Hematopoietic multipotent progenitor cell treated with erythropoietin and hydrocortisone succinate and interleukin-3 and kit ligand, for 4 days (in vitro differentiated cells): Measurements from ENCODE around the gene SDCCAG8.
A peak's percentile ranks its signal among the peaks of the same experiment; 100 is the strongest.

Experiments
- DNase-seq: peaks from one replicate; pipeline ENCODE4 v3.0.0-alpha.2; 2015

SDCCAG8 gene

DNA sequence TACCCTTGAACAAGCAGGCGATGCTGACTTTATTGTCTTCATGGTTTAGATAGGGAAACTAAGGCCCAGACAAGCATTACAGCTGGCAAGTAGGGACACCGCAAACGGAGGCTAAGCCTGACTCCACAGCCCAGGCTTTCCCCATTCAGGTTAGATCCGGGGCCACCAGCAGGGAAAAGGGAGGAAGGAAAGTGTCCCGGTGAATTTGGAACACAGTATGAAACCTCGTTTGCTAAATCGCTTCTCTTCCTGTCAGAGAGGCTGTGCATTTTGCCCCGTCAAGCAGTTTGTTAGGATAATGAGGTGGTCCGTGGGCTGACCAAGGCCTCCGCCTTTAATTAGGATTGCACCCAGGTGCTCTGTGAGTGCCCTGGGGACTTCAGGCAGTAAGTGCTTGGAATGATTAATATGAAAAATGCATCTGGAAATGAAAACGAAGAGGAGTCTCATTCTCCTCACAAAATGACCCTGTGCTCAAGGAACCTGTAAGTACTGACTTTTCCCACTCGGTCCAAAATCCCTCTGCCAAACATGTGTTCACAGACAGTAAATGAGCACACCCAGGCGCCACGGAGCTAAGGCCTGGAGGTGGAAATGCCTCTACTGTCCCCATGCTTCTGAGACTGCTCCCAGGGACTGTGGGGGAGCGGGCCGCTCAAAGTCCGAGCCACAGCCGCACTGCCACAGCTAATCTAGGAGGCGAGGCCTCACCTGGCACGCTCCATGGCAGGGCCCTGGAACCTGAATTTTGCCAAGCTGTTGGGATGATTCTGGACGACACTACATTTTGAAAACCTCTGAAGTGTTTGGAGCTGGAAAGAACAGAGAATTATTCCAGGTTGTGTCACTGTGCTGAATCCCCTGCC lies 234.1 kb downstream of the SDCCAG8 start:
- DNase-seq = no peak

DNA sequence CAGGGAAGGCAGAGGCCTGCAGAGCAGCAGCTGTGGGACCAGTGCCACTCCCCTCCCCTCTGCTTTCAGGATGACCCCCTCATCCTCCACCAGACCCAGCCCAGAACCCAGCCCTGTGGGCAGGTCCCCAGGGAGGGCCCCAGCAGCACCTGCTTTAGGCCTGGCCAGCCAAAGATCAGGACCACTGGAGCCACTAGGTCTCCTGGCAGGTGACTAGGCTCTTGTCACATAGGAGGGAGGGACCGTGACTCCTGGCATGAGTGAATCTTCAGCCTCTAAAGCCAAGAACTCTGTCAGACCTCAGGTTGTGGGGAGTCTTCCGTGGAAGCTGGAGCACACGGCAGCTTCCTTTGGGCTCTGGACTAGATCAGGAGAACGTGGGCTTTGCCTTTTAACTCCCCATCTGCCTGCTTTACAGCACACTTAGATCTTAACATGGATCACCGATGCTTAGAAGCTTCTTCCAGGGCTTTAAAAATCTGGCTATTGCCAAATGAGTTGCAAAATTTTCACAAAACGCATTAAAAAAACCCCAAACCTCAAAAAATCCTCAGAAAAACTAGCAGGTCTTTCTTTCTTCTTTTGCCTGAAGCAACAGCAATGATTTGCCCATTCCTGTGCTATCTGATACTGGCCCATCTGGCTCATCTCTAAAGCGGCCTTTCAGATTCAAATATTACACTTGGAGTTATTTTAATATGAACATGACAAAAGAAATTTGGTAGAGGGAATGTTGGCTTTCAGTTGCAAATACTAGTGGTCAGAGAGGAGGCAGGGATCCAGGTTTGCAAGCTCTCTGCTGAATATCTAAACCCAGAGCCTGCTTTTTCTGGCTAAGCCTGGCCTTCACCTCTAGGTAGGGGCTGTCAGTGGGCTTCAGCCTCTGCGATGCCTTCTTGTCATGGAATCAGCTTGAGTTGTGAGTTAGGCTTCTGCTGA lies 235.2 kb downstream of the SDCCAG8 start:
- DNase-seq = no peak

DNA sequence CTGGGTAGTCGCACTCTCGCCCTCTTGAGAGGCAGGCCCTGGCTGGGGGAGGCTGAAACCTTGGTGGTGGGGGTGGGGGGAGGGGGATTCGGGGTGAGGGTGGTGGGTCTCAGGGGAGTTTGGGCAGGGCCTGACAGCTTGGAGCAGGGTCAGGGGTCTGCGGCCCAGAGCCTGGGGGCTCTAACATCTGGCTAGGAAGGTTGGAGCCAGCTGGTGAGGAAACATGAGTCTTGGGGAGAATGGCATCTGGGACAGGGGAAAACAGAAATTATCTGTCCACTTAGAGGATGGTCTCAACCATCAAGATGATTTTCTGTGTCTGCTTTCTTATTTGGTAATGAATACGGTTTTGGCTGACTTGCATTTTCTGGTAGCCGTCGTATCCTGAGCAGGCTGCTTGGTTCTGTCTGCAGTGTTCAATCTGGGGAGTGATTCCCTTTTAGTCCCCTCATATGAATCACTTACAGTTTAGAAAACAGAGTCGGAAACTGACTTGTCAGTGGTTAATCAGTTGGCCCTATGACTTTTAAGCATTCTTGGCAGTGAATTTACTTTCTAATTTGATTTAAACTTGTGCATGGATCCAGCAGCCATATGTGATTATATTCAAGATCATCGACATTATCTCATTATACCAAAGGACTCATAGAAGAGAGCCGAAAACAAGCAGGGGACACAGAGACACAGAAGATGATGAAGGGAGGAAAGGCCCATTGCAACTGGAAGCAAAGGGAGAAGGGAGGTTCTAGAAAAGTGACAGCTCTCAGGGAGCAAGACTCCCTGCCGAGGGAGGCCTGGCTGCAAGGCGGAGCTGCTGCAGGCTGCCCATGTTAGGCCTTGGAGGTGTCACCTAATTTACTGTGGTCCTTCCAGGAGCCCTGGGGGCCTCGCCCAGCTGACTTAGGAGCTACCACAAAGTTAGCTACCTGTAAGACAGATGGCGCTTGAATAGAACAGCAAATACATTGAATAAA lies 237.6 kb downstream of the SDCCAG8 start:
- DNase-seq = no peak

DNA sequence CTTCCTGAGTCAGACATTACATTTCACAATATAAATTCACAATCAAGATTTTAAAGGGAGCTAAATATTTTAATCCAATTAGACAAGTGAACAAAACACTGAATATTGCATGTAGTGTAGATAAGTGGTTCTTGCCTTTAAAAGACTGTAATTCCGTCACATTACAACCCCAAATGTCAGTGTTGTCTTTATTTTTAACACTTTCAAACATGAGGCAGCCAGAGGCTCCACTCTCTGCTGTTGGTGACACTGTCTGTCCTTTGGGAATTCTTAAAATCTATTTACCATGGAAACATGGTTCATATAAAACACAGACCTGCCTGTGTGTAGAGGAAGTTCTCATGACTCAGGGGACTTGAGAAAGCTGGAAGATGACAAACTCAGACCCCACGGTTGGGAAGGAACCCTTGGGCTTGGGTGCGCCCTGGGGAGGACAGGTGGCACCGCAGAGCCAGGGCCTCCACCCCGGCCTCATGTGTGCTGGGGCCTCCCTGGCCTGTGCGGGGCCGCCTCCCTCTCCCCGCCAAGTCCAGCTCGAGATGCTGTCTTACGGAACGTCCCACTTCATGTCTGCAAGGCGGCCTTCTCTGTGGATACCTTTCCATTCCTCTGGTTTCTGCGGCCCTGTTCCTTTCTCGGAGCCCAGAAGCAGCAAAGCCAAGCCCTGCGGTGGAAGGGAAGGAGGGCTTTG lies 239.0 kb downstream of the SDCCAG8 start:
- DNase-seq = no peak

DNA sequence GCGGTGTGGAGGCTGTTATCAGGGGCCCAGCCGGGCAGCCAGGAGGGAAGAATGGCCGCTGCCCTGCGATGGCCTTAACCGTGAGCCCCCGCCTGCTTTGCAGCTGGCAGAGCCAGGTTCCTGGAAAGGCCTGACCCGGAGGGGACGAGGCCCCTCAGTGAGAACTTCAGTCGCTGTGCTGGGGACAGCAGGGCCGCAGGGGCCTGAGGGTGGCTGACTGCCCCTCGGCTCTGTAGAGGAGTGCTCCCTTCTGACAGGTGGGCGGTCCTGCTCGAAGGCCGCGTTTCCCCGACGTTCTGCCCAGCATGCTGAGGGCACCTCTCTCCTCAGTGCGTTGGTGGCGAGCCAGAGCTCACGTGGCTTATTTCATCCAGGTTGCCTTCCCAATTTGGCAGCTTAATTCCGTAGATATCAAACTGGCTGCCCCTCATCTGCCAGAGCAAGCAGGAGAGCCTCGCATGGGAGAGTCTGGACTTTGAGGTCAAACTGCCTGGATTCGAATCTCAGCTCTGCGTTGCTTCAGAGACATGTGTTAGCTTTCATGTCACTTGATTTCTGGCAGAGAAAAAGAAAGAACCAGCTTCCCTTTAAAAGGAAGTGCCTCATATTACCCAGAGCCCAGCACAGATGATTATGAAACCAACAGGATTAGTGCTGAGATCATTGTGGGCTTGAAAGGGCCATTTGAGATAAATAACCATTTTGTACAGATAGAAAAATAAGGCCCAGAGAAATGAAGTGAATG lies 239.8 kb downstream of the SDCCAG8 start:
- peak; percentile 88 for DNase-seq

DNA sequence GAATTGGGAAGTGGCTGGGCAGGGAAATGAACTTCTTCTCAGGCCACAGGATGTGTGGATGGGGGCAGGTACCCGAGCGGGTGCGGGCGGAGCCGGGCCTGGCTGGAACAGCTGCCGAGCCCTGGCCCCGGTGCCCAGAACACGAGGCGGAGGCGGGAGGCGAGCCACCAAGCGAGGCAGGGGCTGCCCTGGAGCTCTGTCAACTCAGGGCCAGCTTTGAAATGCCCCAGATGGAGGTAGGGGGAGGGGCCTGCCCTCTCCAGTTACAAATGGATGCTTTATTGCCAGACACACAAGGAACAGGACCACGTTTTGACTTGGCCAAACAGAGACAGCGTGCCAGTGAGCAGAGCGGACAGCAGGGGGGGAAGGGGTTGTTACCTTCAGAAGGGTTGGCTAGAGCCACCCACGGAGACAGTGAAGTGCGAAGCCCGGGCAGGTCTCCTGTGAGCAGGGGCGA lies 240.4 kb downstream of the SDCCAG8 start:
- DNase-seq = no peak

DNA sequence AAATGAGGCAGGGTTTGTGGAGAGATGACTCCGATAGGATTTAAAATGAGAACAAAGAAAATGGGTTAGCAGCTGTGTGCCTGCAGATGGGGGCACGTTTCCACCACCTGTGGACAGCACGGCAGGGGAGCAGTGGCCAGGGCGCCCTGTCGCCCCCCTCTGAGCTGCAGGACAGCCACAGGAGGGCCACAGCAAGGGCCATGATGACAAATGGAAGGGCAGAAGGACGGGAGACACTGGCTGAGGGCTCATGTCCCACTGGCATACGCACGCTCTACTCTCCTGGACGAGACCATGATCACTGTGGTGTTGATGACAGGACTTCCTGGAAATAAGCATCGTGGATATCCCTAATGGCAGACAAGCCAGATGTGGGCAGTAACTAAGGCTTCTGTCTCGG lies 241.0 kb downstream of the SDCCAG8 start:
- no peak for DNase-seq

DNA sequence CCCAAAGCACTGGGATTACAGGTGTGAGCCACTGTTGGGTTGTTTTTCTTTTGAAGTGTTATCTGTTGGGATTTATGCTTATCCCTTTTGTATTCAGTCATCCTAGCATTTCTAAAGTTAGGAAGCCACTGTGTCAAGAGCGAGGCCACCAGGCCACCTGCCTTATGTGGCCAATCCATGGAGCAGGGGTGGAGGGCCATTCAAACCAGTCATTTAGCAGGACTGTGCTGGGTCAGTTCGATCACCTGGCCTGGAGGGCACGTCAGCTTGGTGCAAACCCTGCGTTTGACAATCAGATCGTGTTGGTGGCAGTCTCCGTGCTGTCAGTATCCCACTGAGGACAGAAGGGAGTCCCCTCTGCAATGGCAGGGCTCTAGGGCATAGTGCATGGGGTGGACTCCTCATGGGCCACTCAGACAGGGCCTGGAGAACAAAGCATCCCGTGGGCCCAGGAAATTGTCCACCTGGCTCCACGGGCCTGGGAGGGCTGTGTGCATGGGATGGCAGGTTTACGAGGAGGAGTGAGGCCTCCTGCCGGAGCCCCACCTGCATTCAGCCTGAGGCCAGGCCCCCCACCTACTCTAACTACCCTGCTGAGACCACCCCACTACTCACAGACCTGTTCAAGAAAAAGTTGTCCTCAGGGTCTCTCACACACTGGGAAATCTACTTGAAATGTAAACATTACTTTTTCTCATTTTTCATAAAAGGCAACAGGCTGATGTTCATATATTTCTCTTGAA lies 242.3 kb downstream of the SDCCAG8 start:
- DNase-seq = no peak

DNA sequence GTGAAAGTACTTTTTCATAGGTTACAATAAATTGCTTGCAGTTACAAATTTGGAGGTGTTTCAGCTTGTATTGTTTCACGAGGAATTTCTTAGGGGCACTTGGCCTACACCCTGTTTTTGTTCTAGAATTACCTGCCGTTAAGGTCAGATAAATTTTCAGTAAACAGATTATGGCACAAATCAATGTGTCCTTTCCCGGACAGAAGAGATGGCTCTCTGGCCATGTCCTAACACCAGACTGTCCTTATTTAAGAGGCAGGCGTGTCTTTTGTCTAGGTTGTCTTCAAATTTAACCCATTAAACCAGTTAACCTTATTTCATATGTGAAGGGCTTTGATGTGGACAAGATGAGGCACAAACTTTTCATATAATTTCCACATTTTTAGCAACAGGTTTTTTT lies 243.4 kb downstream of the SDCCAG8 start:
- DNase-seq = no peak

DNA sequence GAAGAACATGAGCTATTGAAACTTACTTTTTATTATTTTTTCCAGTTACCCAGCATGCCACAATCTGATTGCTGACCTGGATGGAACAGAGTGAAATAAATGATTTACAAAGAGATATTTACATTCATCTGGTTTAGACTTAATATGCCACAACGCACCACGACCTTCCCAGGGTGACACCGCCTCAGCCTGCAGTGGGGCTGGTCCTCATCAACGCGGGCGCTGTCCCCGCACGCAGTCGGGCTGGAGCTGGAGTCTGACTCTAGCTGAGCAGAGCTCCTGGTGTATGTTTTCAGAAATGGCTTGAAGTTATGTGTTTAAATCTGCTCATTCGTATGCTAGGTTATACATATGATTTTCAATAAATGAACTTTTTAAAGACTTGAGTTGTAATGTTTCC lies 243.9 kb downstream of the SDCCAG8 start:
- no peak for DNase-seq

DNA sequence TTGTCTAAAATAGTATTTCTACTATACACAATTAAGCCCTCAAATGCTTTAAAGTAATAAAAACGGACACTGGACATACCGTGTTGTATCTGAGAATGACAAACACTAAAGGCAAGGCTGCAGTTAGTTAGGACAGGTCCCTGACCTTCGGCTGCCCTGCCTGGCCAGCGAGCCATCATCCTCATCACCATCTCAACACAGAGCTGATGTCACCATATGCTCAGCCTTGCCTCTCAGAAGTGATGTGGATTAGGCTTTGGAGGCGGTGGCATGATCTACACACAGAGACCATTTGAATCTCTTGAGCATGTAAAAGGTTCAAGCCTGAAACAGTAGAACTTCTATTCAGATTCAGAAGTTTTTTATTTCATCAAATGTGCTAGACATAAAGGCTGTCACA lies 244.7 kb downstream of the SDCCAG8 start:
- no peak for DNase-seq

DNA sequence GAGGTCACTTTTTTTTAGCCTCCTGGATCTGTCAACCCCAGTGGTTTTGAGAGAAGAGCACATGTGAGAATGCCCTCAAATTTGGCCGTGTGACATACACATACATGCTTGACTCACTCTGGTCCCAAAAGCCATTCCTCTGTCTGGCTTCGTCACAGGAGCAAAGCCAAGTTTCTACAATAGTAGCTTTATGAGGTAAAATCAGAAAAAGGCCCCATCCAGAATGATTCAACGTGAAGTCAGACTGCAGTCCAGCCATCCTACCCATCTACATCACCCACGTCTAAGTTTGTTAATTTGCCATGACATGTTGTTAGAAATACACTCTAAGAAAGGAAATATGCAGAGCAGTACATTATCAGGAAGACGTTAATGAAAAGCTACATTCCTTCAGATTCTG lies 245.2 kb downstream of the SDCCAG8 start:
- DNase-seq = no peak

DNA sequence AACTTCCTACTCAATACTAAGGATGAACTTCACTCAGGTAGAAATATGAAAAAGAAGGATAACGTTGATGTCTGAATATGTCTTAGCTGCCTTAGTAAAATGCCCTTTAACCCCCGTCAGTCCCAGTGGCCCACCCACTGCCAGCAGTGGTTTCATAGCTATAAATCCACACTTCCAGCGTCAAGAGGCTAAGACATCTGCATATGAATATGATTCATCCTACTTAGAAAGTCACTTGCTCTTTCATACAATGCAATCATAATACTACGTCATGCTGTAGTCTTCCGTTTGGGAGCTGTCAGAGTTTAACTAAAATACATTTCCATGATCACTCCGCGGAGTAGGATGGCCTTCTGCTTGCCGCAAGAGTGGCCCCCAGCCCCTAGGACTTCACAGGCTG lies 247.3 kb downstream of the SDCCAG8 start:
- no peak for DNase-seq

DNA sequence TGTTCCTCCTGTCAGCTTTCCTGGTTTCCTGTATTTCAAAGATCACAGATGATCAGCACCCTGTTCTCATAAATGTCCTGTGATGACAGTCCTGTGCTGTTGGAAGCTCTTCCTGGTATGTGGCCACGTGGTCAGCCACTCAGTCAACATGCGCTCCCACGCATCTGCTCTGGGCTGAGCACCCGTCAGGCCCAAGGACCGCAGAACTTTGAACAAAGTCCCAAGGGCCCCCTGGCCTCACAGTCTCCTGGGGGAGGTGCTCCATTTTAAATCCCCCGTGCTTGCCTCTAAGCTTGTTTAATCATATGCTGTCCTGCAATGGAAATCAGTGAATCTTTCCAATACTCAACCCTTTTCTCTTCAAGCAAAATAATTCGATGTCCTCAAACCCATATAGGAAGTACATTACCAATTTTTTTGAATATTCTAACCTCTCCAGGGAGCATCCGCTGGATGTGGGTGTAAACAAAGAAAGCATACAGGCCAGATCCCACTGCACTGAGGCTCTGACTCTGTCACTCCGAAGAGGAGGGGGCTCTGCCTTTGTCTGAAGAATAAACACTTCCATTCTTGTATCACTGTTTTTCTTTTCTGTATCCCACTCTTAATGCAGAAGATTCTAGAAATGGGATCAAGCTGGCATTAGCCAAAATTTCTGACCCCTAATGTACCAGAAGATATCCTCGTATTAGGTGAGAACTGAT lies 250.3 kb downstream of the SDCCAG8 start:
- no peak for DNase-seq

DNA sequence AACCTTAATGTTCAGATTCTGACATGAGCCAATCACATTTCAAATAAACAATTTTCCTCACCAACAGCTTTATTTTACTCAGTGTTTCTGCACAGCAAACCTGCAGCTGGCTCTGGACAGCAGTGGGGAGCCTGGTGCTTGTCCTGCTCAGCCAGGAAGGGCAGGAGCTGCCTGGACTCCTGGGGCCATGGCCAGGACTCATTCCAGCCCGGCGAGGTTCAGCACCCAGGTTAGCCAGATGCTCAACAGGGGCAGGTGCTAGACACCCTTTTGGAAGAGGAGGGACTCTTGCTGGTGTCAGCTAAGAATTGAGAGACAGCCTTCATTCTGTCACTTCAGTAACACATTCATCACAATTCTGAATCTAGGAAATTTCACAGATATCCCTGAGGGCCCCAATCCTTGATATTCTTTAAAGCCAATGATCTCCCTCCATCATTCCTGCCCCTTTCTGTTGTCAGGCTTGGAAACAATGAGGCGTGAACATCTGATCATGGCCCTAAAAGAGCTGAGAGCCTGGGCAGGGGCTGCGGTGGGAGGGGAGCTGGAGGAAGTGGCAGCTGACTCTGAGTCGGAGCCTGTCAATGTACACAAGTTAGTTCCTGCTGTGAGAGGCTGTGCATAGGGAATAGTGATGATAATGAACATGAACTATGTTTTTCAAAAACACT lies 251.3 kb downstream of the SDCCAG8 start:
- peak; percentile 50 for DNase-seq

DNA sequence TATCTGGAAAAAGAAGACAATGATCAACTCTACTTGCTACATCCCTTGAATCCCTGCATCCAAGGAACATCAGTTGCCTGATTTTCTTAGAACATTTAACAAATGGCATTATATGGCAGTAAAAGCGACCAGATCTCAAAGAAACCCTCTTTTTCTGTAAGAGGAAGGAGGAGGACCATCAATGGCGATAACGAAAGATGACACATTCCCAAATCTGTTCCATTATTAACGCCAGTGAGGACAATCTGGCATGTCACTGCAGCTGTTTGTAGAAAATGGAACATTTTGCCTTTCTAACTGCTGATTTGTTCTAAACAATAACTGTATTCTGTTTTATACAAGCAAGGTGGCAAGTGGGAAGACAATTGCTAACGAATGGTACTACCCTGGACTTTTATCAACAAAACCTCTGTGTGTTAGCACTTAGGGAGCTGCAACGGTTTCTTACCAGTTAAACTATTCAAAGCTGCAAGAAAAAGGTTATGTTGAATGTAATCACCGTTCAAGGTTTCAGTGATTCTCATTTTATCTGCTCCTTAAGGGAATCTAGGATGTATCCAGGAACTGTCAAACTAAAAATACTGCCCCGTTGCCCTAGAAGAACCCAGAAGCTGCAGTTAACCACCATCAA lies 251.9 kb downstream of the SDCCAG8 start:
- DNase-seq = no peak

DNA sequence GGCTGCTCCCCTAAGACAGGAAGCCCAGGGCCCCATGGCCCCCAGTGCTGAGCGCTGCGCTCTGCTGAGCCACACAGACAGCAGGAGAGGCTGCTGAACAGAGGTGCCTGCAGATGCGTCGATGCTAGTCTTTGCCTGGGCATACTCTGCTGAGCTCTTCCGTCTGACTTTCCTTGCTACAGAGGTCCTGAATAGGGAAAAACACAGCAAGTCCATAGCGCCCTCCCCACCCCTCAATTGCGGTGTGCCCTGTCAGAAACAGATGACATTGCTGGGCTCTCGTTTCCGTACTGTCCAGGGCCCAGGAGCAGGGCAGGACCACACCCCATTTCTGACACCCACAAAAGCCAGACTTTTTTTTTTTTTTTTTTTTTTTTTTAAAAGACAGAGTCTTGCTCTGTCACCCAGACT lies 252.5 kb downstream of the SDCCAG8 start:
- DNase-seq = peak; percentile 64

DNA sequence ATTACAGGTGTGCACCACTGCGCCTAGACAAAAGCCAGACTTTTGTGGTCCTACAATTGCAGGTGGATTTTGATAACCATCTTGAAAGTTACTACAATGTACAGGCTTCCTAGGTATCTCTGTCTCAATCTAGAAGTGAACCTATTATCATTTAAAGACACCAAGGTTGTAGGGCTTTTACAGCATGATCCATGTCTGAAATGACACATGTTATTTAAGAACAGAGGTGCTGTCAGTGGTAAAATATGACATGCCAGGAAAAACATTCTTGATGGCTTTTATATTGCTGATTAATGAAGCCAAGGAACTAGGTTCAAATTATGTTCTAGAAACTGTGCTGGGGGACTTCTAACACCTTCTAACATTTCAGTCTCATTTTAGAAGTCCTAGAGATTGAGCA lies 253.1 kb downstream of the SDCCAG8 start:
- no peak for DNase-seq

DNA sequence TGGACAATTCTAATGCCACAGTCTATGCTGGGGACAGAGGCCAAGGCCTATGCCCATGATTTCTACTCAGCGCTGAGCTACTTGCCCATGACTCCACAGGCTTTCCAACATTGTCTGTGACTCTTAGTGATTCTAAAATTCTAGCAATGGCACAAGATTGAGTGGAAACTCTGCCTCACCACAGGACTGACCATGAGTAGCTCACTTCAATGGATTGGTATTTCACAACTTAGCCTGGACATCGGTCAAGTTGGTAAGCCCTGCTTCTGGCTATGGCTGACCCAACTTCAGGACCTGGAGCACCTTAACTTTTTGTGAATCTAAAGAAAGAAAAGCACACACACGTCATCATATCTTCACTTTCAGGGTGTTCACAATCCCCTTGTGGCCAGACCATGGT lies 255.1 kb downstream of the SDCCAG8 start:
- DNase-seq = no peak
